Activated CD4-positive, alpha-beta T cell treated with anti-CD3 and anti-CD28 coated beads, Interleukin-2, amount 50 U/mL, for 4 hours (primary cell): ENCODE results near the gene RAB36.

Experiments
- DNase-seq, 2 experiments: peaks; one replicate each; pipeline ENCODE4 v3.0.0-alpha.2; 2020

Gene RAB36

DNA sequence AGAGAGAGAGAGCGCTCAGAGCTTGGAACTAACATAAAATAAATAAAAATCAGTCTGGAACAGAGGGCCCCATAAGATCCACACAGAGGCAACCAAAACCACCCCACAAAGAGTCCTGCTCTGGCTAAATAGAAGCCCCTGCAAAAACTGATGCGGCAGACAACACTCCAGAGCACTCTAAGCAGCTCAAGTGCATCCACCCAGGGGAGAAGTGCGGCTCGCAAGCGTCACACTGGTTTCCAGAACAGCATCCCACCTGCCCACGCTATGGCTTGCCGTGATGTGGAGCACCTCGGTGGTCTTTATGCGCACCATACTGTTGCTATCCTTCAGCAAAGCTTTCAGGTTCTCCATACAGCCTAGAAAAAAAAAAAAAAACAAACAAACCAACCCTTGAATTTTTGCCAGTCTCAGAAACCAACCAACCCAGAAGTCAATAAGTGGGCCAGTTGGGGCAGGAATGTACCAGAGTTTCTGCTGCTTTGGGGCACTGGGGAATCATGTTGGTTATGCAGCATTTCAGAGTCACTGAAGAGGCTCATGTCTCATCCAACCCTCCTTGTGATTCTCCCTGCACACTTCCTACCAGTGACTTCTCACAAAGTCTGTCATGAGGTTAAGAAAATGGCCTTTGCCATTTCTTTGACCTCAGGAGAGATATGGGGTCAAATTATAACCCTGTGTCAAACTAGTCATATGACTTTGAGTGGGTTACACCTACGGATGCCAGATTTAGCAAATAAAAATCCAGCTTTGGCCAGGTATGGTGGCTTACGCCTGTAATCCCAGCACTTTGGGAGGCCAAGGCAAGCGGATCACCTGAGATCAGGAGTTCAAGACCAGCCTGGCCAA is 6.5 kb upstream of the RAB36 start:
- DNase-seq: no peak

DNA sequence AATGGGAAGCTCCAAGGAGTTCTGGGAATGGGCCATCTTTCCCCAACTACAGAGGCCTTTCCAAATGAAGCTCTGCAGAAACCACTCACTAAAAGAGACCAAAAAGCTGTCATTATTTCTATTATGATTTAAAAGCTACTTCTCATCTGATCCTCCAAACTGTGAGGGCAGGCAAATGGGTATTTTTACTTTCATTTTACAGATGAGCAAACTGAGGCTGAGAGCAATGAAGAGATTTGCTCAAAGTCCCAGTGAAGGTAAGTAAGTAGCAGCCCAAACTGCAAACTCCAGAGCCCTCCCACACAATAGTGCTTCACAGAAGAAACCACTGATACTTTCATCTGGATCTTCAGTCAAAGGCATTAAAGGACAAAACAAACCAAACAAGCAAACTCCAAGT is 4.9 kb upstream of the RAB36 start:
- DNase-seq: no peak

DNA sequence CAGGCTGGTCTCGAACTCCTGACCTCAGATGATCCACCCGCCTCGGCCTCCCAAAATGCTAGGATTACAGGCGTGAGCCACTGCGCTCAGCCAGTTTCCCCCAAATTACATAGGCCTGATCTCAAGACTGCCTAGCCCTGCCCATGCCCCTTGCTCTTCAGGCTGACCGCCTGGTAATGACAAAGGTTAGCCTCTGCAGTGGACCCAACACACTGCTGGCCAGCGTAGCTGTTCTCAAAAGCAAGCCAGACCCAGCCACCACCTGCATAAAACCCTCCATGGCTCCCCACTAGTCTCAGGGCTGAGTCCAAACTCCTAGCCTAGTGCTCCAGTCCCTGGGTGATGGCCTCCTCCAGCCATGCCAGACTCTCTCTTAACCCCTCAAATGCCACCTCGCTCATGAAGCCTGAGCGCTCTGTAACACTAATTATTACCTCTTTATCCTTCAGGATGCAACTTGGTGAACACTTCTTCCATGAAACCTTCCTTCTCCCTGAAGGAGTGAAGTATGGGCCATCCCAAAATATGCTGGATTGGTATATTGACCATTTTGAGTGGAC is 2.7 kb upstream of the RAB36 start:
- no peak for DNase-seq

DNA sequence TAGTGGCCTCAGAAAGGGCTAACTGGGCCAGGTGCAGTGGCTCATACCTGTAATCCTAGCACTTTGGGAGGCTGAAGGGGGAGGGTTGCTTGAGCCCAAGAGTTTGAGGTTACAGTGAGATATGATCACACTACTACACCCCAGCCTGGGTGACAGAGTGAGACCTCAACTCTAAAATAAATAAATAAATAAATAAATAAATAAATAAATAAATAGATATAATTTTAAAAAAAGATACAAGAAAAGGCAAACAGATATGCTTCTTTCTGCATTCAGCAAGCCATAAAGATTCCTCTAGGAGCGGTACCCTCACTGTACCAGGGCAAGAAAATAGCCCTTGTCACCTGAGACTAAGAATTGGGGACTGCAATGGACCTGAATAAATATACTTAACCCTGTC is 2.2 kb upstream of the RAB36 start:
- no peak for DNase-seq

DNA sequence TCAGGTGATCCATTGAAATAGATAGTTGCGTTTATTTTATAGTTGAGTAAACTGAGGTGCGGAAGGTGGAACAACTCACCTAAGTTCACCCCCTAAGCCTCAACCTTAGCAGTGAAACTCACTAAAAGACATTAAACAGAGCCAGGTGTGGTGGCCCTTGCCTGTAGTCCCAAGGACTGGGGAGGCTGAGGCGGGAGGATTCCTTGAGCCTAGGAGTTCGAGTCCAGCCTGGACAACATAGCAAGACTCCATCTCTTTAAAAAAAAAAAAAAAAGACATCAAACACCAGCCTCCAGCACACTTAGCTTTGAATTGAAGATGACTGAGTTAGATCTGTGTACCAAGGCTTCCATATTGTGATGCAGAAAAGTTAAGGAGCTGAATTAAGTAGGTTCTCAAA is 845 bp upstream of the RAB36 start:
- no peak for DNase-seq

DNA sequence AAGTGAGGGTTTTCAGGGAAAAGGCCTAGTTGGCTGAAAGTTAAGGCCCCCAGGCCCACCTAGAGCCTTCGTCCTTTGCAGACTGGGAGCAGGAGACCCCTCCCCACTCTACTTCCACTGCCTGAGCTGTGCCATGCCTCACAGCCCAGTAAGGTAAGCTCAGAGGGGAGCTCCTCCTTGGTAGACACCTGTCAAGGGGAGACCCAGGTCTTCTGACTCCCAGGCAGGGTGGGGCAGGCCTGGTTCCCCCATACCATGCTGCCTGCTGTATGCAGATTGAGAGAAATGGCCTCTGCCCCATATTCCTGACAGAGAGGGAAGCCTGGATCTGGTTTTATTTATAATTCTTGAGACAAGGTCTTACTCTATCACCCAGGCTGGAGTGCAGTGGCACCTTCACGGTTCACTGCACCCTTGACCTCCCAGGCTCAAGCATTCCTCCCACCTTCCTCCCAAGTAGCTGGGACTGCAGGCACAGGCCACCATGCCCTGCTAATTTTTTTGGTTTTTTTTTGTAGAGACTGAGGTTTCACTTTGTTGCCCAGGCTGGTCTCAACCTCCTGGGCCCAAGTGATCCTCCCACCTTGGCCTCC is 697 bp downstream of the RAB36 start:
- DNase-seq: no peak

DNA sequence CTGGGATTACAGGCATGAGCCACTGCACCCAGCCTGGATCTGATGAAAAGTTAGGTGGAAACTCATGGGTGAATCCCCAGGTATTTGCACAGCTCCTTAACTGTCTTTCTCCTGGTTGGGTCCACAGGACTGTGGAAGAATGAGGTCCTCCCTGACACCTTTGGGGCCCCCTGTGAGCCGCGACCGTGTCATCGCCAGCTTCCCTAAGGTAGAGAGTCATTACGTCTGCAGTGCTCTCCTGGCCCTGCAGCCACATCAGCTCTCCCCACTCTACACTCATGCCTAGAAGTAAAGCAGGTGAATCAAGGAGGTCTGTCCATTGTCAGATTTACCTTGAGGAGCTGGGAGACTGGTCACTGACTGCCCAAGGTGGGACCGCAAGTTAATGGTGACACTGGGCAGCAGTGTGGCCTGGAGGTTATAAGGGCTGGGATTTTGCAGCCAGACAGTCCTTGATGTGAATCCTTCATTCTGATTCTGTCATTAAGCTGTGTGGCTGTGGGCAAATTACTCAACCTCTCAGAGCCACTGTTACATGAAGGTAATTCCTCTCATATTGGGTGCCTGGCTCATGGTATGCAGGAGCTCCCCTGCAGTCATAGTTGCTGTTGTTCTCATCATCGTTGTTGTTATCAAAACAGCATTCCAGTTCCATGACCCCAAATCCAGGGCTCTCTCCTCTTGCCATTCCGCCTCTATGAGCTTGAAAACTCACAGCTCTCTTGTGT is 1.4 kb downstream of the RAB36 start:
- DNase-seq: no peak

DNA sequence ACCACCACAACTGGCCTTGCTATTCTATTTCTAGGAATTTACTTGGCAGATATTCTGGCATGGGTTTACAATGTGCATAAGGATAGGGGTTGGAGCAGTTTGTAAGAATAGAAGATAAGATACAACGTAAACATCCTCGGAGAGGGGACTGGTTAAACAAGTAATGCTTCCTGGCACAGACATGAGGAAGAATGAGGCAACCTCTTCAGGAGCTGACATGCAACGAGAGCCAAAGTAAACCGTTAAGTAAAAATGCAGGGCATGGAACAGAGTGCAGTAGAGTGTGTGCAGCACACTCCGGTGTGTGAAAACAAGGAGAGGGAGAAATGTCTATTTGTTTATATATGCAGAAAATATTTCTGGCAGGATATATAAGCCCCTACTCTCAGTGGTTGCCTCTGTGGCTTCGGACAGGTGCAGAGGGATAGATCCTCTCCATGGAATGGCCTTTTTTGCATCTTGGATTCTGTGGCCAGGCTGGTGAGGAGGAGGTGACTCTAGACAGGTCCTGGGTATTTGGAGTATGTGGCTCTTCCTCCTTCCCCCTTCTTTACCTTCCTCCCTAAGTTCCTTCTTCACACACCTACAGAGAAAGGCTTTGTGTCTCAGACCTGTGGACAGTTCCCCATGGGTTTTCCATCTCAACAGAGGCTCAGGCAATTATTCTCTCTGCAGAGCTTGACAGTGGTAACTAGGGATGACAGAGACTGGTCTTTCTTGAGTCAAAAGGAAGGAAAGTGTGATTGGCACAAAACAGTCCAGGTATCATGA is 2.5 kb downstream of the RAB36 start:
- DNase-seq: no peak

DNA sequence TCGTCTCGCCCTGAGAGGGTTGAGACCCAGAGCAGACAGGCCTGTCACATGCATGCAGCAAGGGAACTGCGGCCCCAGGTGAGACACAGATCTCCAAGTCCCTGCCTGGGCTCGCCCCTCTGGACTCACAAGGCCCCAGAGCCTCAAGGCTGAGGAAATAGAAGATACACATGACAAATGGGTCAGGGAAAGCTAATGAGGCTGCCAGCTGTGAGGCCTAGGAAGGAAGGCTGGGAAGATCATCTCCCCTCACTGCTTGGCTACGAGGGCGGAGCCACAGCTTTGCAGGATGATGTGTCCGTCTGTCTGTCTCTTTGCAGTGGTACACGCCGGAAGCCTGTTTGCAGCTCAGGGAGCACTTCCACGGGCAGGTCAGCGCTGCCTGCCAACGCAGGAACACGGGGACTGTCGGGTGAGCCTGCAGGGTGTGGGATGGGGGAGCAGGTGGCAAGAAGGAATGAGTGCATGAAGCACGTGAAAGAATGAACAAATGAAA is 4.5 kb downstream of the RAB36 start:
- DNase-seq: no peak

DNA sequence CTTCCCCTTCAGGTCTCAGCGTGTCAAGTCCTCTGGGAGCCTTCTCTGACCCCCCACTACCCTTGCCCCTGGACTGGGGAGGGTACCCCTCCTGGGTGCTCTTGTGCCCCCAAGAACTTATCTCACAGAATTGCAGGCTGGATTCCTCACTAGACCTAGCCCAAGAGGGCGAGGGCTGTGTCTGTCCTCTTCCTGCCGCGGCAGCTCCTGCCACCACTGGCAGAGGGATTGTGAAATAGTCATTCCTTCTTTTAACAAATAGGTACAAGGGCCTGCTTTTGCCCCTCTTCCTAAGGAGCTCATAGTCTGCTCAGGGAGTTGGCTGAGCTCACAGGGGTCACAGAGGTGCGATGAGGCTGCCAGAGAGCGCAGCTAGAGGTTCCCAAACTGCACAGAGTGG is 5.5 kb downstream of the RAB36 start:
- no peak for DNase-seq

DNA sequence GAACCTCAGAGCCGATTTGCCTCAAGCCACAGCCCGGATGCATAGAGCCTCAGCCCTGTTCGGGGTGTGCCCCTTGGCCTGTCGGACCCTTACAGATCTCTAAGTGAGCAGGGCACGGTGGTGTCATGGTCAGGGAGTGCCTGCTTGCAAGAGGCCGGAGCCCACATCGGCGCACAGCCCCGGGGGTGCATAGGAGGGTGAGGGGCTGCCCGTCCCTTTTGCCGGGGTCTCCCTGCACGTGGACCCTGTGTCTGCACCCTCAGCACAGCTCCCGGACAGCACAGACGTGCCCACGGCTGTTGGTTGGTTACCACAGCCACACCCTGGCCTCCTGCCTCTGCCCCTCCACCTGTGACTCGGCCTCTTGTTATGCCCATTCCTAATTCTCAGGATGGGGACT is 6.5 kb downstream of the RAB36 start:
- DNase-seq: no peak

DNA sequence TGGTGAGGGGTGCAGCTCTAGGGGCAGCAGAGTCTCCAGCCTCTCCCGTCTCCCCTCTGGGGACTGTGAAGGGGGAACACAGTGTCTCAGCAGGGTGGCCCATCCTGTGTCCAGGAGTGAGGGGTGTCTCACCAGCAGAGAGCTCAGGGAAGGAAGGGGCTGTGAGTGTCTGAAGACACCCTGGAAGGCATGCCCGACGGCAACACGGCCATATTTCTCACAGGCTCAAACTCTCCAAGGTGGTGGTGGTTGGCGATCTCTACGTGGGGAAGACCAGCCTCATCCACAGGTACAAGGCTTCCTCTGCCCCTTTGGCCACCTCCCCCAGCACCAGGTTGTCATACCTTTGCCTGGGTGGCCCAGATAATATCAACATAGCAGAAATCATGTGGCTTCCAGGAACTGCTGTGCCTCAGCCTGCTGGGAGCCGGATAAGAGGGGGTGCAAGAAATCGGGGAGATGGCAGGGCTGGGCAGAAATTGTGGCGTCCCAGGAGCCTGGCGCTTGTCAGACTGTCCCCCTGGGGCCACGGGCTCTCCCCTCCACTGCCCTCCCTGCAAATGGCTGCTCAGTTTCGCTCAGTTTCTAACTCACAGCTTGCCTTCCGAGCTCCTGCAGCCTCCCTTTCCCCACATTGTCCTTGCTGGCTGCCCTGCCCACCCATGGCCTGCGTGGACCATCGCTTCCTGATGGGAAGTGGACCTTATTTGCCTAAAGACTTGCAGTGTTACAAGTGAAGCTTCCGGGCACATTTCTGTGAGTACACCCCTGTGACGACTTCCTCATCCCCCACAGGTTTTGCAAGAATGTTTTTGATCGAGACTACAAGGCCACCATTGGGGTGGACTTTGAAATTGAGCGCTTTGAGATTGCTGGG is 7.2 kb downstream of the RAB36 start:
- no peak for DNase-seq

DNA sequence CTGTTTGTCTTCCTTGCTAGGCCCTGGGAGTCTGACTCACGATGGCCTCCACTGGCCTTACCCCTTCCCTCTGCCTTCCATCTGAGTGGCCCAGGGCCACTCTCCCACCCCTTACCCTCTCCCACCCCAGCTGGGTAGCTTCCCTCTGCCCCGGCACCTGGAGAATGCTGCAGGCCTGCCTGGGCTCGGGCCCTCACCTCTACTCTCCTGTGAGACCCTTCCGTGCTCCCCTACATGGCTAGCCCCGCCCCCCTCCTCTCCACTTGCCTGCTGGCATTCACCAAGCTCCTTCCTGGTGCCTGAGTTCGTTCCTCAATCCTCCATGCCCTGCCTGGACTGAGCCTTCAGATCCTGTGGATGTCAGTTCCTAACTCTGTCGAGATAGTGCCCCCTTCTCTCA is 8.7 kb downstream of the RAB36 start:
- DNase-seq: no peak

DNA sequence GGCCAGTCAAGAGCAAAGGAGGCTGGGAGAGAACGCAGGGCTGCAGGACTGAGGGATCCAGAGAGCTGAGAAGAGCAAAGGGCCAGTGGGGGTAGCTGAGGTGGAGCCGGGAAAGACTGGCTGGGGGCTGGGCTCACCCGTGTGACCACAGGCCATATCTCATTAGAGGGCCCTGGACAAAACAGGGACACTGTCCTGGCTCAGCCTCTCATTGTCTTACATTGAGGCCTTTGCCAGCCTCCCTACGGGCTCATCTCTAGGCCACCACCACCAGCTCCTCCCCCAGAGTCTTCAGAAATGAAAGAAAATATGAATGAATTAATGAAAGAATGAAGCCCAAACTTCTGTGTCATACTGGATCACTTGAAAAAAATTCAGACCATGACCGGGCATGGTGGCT is 9.2 kb downstream of the RAB36 start:
- no peak for DNase-seq

DNA sequence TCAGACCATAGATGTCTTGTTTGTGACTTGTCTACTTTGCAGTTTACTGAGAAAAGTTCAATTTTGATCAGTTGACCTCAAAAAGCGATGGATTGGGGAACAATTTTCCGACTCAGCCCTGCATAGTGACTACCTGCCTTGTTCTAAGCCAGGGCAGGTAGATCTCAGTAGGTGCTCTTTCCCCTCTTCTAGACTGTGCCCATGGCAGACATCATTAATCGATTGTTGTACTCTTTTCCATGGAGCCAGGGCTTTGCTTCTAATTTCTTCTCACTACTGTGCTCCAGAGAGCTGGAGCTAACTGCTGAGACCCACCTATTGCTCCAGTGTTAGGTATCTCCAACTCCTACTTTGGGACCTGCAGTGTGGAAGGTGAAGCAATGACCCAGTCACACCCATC is 9.9 kb downstream of the RAB36 start:
- no peak for DNase-seq

DNA sequence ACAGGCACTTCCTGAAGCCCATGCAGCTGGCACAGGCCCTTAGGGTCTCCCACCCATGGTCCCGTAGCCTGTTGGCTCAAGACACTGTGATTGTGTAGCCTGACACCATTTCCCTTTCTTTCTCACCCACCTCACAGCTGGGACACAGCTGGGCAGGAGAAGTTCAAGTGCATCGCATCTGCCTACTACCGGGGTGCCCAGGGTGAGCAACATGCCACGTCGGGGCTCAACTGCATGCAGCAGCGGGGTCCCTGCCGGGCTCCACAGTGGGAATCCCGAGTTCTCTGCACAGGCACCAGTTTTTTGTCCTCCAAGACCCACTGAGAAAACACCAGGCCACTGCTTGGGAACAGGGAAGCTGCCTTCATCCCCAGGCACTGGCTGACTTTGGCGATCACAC is 10.6 kb downstream of the RAB36 start:
- DNase-seq: no peak

DNA sequence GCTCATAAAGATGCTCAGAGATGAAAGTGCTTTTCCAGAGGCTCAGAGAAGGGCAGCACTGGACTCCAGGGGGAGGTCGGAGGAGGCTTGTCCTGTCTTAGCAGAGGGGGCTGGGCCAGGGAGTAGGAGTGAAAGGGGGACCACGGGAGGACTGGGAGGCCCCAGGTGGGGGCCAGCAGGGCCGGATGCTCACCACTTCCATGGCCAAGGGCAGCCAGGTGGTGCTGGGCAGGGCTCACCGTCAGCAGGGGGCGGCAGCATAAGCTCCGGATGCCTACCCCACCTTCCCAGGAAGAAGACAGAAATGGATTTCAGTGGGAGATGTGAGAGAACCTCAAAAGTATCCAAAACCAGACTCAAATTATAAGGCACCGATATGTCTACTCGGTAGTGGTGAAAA is 11.0 kb downstream of the RAB36 start:
- no peak for DNase-seq

DNA sequence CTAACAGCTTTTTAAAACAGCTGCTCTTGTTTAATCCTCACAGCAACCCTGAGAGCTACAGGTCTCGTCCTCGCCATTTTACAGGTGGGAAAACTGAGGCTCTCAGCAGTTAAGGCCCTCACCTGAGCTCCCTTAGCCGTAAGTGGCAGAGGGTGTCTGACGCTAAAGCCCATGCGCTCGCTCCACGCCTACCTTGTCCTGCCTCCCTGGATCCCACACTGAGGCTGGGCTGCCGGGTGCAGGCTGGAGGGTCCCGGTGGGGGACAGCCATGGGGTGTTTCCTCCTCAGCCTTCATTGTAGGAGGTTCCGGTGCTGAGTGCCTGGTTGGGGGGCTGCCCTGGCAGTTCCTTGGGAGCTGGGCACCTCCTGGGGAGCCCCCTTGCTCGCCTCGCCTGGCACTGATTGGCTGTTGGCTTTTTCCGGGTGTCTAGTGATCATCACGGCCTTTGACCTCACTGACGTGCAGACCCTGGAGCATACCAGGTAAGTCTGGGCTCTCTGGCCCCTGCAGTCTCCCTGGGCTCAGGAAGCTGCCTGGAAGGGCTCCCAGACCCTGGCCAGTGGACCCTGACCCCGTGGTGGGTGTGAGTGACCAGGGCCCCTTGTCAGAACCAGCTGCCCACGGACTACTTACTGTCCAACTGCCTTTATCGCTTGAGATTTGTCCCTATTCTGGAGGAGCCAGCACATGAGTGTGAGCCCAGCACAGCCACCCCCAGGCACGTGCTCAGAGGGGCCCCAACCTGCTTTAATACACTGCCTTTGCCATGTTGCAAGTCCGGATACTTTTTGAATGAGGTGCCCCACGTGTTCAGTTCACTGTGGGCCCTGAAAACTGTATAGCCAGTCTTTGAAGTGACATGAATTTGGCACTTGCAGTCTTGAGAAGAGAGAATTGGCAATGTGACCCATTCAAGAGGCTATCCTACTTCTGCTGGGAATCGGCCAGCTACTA is 12.6 kb downstream of the RAB36 start:
- DNase-seq: no peak

DNA sequence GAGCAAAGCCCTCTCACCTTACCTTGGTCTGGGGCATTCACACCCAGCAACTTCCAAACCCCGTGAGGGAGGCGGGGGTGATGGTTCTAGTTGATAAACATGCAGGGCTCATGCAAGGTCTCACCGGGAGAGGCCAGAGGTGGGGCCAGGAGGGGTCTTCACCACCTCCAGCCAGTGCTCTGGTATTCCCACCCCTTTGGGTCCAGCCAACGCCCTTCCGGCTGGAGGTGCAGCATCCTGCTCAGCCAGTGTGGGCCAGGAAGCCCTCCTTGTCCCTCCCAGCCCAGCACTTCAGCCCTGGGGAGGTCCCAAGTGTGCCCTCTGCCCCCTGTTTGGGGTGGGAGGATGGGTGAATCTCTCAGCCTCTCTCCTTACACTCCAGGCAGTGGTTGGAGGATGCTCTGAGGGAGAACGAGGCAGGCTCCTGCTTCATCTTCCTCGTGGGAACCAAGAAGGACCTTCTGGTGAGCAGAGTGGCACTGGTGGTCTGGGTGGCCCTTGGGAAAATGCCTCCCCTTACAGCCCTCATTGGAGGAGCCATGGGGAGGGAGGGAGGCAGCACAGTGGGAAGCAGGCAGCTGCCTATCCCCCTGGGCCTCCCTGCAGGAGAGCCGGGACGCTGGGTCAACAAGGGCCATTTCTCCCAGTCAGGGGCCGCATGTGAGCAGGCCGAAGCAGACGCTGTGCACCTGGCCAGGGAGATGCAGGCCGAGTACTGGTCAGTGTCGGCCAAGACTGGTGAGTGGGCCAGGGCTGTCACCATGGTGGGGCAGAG is 13.4 kb downstream of the RAB36 start:
- DNase-seq: no peak

DNA sequence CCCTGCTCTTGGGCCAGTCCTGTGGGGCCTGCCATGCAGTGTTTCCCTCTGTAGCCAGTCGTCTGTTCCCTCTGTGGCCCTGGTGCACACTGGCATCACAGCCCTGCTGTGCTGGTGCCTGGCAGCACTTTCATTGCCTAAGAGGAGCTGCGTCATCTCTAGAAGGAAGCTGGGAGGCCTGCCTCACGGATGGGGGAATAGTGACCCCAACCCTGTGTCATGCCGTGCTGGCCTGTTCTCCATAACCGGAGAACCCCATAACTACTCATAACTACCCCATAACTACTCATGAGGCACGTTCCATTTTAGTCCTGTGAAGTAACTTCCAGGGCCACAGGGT is 14.0 kb downstream of the RAB36 start:
- DNase-seq: no peak
